ENCODE measurements around the gene MIOX.

Gene MIOX

DNA sequence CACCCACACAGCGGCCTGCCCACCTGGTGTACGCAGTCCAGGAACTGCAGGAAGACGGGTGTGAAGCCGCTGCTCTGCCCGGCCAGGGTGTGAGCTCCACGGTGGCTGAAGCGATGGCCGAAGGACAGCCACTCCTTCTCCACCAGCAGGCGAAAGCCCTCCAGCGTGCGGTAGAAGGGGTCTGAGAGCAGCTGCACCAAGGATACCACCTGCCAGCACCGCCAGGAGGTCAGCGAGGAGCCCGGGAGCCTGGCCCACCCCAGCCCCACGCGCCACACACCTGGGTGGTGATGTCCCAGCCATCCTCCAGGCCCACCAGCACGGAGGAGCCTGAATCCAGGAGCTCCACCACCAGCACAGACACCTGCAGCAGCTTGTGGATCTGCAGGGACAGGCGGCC lies 31.5 kb upstream of the MIOX start:
- no peak for DNase-seq (ENCODE audit: low read depth)

- no peak for DNase-seq (ENCODE audit: low read depth)
Observed at GRCh38 chr22:50456026-50456425, 30.6 kb upstream of the MIOX start.

DNA sequence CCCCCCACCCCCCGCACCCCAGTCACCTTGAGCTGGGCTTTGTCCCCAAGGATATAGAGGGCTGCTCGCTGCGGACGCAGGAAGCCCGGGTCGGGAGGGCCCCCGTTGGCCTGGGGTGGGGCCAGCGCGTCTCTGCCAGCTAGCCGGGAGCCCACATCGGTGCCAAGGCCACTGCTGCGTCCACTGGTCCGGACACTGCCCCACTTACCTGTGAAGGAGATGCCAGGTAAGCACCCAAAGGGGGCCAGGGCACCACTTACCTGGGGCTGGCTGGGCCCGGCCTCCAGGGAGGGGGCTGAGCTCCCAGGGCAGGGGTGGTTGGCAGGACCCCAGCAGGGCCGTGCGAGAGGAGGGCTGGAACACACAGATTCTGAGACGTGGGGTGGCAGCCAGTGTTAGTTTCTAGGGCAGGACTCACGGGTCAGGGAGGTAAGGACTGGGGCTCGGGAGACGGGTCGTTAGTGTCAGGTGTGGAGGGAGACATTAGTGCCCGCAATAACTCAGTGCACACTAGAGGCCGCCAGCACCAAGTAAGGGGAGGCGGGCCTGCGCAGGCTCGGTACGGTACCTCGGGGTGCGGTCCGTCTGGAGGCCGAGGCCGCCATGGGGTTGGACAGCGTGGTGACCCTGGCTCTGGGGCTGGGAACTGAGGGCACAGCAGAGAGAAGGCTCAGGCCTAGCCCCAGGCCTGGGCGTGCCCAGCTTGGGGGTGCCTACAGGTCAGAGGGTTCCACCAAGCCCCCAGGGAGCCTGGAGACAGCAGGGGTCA lies 30.0 kb upstream of the MIOX start:
- no peak for DNase-seq (ENCODE audit: low read depth)

DNA sequence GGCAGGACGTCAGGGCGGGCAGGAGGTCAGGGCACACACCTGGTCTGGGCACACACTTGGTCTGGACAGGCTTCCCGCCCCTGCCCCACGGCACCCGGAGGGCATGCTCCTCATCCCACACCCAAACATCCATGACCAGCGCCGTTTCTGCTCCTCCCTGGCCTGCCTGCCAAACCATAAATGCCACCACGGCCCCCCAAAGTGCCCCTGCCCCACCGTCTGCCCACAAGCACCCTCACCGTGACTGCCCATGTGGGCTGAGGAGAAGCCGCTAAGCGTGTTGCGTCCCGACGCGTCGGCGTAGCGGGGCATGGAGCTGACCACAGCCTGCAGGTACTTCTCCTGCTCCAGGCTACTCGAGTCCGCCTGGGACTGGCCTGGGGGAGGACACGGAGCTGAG lies 27.6 kb upstream of the MIOX start:
- no peak for DNase-seq (ENCODE audit: low read depth)

GRCh38 chr22:50459496-50460140 lies 27.0 kb upstream of the MIOX start:
- no peak for DNase-seq (ENCODE audit: low read depth)

GRCh38 chr22:50460938-50461337 lies 25.7 kb upstream of the MIOX start:
- no peak for DNase-seq (ENCODE audit: low read depth)

GRCh38 chr22:50461536-50461935 lies 25.1 kb upstream of the MIOX start:
- DNase-seq (ENCODE audit: low read depth) = no peak

- DNase-seq (ENCODE audit: low read depth) = no peak
Observed at GRCh38 chr22:50461979-50462540, 24.6 kb upstream of the MIOX start.

DNA sequence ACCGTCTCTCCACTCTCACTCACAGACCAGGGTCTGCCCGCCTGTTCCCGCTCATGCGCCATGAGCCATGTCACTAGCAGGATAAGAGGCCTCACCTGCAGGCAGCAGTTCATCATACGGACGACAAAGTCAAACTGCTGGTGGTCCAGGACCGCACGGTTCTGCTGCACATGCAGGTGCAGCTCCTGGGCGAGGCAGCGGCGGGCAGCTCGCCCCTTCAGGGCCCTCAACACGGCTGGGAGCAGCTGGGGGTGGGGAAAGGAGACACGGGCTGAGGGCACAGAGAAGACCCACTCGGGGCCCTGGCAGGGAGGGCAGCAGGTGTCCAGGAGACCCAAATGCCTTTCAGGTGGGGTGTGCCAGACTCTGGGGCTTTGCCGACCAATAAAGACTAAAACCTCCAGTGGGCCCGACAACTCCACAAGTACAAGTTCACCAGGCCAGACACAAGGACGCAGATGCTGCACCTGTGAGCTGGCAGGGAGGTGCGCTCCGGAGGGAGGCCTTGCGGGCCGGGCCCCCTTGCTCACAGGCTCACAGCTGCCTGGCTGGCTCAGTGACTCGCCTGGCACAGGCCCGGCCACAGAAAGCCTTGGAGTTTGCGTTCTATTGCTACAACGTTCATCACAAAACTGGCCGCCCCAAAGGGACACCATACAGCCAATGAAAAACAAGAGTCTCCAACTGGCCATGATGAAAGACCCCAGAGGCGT lies 23.3 kb upstream of the MIOX start:
- no peak for DNase-seq (ENCODE audit: low read depth)

DNA sequence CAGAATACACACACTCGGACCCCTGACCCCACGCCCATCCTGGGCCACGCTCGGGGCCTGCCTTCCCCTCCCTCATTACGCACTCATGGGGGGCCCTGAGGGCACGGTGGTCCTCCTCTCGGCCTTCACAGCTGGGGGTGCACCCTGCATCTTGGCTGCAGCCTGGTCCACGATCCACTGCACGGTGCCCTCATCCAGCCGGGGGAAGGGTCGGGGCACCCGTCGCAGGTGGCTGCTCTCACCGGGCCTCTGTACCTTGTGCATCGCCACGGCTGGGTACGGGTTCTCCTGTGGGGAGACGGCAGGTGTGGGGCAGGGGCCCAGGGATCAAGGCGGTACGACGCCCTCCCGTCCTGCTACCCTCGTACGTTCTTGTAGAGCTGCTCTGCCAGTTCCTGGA lies 22.2 kb upstream of the MIOX start:
- DNase-seq (ENCODE audit: low read depth) = no peak

GRCh38 chr22:50465066-50465930 lies 21.4 kb upstream of the MIOX start:
- no peak for DNase-seq (ENCODE audit: low read depth)

DNA sequence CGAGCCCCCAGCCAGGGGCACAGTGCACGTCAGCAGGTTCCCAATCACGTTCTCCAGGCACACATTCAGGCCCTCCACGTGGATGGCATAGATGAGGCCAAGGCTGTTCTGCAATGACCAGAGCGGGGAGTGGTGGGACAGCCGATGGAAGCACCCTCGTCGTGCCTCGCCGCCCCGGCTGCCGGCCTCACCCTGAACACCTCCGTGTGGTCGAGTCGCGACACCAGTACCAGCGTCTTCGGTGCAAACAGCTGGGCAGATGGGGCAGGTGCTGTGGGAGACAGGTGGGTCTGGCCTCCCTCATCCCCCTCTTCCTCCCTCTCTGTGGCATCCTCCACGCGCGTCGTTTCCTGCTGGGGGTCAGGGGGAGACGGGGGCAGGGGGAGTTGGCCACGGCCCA lies 19.3 kb upstream of the MIOX start:
- DNase-seq (ENCODE audit: low read depth) = no peak

DNA sequence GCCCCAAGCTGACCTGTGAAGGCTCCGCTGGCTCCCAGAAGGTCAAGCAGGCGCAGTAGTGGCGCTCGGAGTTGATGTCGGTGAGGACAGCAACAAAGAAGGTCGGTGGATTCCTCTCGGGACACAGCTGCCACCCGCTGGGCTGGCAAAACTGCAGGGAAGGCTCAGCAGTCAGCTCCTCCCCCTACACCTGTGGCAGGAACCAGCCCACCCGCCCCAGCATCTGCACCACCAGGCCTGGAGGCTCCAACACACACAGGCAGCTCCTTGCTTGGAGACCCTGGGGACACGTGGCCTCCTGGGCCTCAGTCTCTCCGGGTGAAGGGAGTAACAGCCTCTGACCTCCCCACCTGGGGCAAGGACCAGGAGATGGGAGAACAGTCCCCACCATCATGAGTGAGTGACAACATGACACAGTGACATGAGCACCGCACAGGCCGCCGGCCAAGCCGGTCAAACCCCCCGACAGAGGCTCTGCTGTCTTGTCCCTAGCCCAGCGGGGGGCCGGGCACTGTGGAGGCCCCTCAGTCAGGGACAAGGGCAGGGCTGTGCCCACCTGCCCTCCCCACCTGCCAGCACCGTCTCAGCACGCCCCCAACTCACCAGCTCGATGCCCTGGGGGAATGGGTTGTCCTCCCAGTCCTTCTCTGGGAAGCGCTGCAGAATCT lies 18.8 kb upstream of the MIOX start:
- DNase-seq (ENCODE audit: low read depth) = no peak

GRCh38 chr22:50468626-50469025 lies 18.0 kb upstream of the MIOX start:
- DNase-seq (ENCODE audit: low read depth) = no peak

DNA sequence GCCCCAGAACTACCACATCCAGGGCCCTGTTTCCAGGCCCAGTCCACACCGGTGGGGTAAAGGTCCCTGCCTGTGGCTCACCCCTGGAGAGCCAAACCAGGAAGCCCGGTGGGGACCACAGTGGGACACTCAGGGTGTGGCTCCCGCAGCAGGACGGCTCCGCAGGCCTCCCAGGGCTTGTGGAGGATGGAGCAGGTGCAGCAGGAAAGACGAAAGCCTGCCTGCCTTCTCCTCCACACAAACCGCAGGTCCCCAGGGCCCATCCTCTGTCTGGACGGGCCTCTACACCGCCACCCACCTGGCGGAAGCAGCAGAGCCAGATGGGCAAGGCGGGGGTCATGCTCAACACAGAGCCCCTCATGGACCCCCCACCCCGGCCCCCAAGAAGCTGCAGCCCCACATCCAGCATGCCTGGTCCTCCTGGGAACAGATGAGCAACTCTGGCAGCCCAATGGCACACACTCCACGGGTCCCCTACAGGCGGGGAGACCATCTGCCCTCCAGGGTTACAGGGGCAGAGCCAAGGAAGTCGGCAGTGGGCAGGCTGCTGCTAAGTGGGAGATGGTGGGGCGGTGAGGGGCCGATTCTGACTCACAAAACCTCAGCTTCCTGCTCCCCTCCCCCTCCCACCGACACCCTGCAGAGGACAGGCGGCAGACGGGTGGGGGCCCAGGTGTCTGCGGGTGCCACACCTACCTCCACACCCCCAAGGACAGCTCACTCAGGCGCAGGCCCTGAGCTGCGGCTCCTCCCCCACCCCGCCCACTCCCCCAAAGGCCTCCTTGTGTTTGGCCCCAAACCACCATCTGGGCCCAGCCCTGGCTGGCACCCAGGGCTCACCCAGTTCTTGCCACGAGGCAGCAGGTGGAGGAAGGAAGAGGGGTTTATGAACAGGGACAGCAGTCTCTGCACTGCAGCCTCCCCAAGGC lies 17.0 kb upstream of the MIOX start:
- DNase-seq (ENCODE audit: low read depth) = peak; percentile 95

DNA sequence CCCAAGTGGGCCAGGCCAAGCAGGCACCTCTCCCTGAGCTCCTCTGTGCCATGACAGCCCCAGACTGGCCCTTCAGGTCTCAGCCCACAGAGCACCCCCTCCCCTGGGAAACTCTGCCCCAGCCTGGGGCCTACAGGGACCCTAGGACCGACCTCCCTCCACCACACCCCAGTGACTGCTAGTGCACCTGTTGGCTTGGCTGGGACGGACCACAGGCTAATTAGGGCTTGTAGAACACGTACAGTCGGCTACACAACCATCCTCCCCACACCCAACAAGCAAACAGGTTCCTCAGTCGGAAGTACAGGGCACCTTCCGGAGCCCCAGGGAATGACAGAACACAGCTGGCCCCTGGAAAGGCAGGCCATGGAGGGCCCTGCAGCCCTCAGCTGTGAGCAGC lies 16.2 kb upstream of the MIOX start:
- no peak for DNase-seq (ENCODE audit: low read depth)

DNA sequence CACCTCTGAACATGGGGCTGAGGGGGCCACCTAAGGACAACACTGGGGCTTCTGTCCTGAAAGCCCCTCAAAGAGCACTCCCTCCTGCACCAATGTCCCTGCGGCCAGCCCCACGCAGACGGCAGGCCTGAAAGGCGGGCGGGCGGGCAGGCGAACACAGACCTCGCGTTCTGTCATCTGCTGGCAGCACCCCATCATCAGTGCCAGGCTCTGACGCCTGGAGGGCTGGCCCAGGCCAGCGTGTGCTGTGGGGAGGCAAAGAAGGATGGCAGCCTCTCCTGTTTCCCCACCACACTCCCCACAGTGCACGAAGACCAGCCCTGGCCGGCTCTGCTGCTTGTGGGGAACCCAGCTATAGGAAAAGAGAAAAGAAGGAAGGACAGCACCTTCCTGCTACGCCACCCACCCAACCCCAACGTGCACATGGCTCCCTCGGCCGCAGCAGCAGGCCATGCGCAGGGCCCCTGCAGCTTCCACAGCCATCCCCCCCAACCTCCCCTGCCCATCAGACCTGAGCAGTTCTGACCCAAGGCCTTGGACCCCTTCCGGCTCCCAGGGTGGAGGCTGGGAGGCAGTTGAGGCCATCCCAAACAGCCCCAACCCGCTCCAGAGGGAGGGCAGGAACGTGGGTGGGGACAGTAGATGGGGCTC lies 15.3 kb upstream of the MIOX start:
- DNase-seq (ENCODE audit: low read depth) = no peak

DNA sequence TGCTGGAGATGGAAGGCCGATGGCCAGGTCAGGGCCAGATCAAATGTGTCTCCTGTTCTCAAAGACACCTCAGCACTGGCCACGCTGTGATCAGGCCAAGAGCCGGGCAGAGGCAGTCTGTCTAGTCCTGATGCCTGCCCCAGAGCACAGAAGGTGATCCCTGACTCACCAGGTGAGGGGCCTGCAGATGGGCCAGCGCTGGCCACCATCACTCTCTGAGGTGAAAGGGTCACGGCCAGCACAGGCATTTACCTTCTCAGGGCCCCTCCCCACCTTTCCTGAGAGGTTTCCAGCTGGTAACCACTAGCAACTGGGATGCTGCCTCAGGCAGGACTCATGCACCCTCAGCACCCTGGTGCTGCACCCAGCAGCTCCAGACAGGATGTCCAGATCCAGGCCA lies 14.7 kb upstream of the MIOX start:
- no peak for DNase-seq (ENCODE audit: low read depth)

DNA sequence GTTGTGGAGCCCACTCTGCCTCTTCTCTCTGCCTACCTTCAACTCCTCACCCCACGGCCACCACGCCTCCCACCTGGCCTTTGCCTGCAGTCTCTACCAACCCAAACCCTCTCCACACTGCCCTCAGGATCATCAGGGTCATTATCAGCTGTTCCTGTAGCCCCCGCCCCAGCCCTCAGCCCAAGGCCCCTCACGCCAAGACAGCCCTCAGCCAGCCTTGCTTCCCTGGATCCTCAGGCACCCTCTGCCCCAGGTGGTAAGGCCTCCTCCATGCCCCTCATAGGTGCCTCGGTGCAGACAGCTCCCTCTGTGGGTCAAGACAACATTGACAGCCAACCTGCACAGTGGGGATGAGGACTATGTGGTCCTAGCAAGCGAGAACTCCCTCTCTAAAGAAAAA lies 13.6 kb upstream of the MIOX start:
- DNase-seq (ENCODE audit: low read depth) = peak; percentile 22

All from stimulated activated CD8-positive, alpha-beta memory T cell treated with anti-CD3 and anti-CD28 coated beads, Interleukin-4, amount 100 ng/mL, for 24 hours (primary cell).